Omental fat pad (tissue), 4 donors: Measurements from ENCODE around the gene LIMCH1. TPM values are rescaled to one million over a fixed set of nuclear protein-coding genes. Genes with fewer than 3 reads are reported as not detected.
"Not testable (repeated sequence)": the region's sequence is repeated elsewhere in the genome, so short reads cannot be mapped to it uniquely, and the experiment has no call there.

Experiments used
- ATAC-seq: fragments of 150-250 bp; one replicate; pipeline ENCODE4 v1.9.1; 2016; ENCODE audit warnings: mild to moderate bottlenecking, moderate library complexity; ENCODE audit not compliant: low FRiP score
- DNase-seq: peaks from one replicate; pipeline ENCODE4 v3.0.0-alpha.2; 2019; ENCODE audit warnings: low spot score
- total RNA-seq, 4 donors: library from RNA; depleted of rRNA; stranded (reverse); fragments of >200 nt; gene quantifications; one replicate each; pipeline ENCODE4 v1.1.0, GENCODE V29; 2016
- TF ChIP-seq, protein P1 (sequence below), 3 donors: fragments of 450-650 bp; IDR thresholded peaks; one replicate each; pipeline ENCODE4 v1.5.1; 2016 to 2017; ENCODE audit warnings: antibody characterized with exemption in 3 of 3, mild to moderate bottlenecking in 3 of 3, moderate library complexity in 2 of 3

The LIMCH1 gene
- total RNA-seq, 4 donors from 2014 or later = 29.4 to 112 (median 44.9) TPM

DNA sequence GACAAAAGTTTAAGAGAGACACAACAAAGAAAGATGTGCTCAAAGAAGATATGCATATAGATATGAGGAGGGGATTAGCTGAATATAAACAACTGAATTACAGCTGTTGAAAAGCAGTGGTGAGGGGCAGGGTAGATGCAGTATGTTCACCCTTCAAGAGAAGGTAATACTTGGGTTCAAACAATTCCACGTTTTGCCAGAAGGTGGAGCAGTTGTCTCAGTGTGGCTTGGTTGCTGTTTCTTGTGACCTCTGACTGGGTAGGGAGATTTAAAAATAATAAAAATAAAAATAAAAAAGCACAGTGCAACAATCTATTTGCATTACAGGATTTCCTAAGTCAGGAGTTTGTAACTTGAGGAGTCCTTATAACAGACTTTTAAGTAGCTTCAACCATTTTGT, 187.3 kb downstream of the LIMCH1 start:
- TF ChIP-seq, protein P1, sequence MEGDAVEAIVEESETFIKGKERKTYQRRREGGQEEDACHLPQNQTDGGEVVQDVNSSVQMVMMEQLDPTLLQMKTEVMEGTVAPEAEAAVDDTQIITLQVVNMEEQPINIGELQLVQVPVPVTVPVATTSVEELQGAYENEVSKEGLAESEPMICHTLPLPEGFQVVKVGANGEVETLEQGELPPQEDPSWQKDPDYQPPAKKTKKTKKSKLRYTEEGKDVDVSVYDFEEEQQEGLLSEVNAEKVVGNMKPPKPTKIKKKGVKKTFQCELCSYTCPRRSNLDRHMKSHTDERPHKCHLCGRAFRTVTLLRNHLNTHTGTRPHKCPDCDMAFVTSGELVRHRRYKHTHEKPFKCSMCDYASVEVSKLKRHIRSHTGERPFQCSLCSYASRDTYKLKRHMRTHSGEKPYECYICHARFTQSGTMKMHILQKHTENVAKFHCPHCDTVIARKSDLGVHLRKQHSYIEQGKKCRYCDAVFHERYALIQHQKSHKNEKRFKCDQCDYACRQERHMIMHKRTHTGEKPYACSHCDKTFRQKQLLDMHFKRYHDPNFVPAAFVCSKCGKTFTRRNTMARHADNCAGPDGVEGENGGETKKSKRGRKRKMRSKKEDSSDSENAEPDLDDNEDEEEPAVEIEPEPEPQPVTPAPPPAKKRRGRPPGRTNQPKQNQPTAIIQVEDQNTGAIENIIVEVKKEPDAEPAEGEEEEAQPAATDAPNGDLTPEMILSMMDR (IDR thresholded peaks at IDR 0.05) = no peak
- ATAC-seq (no peak), DNase-seq (no peak)

- TF ChIP-seq, protein P1 (IDR thresholded peaks at IDR 0.05) = no peak
- ATAC-seq = no peak
- no peak for DNase-seq
Observed at GRCh38 chr4:41727861-41728572, 190.1 kb downstream of the LIMCH1 start.

DNA sequence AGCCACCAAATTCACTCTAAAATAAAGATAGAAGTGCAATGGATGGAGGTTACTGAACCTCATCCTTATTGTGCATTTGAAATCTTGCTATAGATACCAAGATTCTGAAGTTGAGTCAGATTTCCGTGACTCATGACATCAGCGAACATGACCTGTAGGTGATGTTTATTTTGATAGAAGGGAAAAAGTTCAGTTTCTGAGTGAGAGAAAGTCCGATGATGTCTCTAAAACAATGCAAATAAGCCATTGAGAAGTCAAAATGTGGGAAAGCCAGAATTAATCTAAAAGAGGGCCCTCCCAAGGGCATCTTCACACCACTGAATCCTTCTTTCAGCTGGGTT, 190.6 kb downstream of the LIMCH1 start:
- TF ChIP-seq, protein P1 (IDR thresholded peaks at IDR 0.05) = no peak
- DNase-seq = no peak
- ATAC-seq = no peak

DNA sequence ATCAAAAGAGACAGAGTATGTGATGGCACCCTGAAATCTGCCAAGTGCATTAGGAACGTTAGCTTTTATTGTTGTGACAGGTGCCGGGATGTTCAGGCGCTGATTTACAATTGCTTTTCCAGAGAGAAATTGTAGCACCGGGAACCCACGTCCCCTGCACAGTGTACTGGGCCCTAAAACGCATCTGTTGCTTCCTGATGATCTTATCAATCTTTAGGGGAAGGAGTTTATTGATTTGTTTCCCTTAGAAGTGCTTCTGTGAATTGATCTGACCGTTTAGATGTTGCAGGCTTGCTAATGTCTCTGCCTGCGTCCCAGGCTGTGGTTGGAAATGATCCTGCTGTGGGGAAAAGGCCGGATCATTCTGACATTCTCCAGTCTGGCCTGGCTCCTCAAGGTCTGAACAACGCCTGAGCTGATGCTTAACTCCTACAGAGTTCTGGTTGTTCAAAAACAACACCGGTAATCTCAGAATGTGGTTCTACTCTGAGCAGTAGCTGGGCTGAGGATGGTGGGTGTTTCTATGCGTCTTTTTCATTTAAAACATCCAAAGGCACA, 193.7 kb downstream of the LIMCH1 start:
- ATAC-seq = no peak
- no peak for DNase-seq
- TF ChIP-seq, protein P1 (IDR thresholded peaks at IDR 0.05) = no peak

DNA sequence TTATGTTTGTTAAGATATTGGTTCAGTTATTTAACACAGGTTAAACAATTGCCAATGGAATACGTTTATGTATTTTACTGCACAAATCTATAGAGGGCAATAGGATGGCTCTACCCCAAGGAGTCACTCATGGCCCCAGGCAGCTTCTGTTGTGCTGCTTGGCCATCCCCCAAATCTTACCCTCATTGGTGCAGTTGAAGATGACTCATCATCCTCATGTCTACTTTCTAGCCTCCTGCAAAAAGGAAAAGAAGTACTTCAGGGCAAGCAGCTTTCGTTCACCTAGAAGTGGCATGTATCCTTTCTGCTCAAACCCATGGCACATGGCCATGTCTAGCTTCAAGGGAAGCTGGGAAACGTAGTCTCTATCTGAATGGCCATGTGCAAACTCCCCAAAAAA, 196.4 kb downstream of the LIMCH1 start:
- no peak for DNase-seq
- ATAC-seq = no peak
- TF ChIP-seq, protein P1 (IDR thresholded peaks at IDR 0.05) = no peak

DNA sequence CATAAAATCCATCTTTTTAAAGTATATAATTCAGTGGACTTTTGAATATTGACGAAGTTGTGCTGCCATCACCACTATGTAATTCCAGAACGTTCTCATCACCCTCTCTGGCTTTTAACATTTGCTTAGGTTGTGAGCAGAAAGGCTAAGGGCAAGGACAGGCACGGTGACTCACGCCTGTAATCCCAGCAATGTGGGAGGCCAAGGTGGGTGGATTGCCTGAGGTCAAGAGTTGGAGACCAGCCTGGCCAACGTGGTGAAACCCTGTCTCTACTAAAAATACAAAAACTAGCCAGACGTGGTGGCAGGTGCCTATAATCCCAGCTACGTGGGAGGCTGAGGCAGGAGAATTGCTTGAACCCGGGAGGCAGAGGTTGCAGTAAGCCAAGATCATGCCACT, 199.5 kb downstream of the LIMCH1 start:
- DNase-seq, ATAC-seq: not testable (repeated sequence)

- no peak for DNase-seq
- TF ChIP-seq, protein P1 (IDR thresholded peaks at IDR 0.05) = no peak
- ATAC-seq = no peak
Observed at GRCh38 chr4:41741354-41741753, 203.4 kb downstream of the LIMCH1 start.
